Left ventricle myocardium inferior (tissue), 1 donor: ENCODE results near the gene MEOX1. TPM values are rescaled to one million over a fixed set of nuclear protein-coding genes. Genes with fewer than 3 reads are reported as not detected.

Source experiments
- DNase-seq: peaks from one replicate; pipeline ENCODE4 v3.0.0-alpha.2; 2020
- H3K27ac ChIP-seq: fragments of 200-600 bp; replicated peaks from 2 replicates; pipeline ENCODE4 v1.8.0; 2021
- H3K27me3 ChIP-seq: fragments of 200-600 bp; 2 replicates; pipeline ENCODE4 v1.8.0; 2021; ENCODE audit warnings: low read depth
- H3K36me3 ChIP-seq: fragments of 200-600 bp; 2 replicates; pipeline ENCODE4 v1.8.0; 2021
- H3K4me1 ChIP-seq: fragments of 200-600 bp; 2 replicates; pipeline ENCODE4 v1.8.0; 2021
- H3K4me3 ChIP-seq: fragments of 200-600 bp; 2 replicates; pipeline ENCODE4 v1.8.0; 2021; ENCODE audit warnings: mild to moderate bottlenecking, moderate library complexity
- H3K9me3 ChIP-seq: fragments of 200-600 bp; replicated peaks from 2 replicates; pipeline ENCODE4 v1.8.0; 2021
- CTCF ChIP-seq: fragments of 200-600 bp; IDR thresholded peaks from 2 replicates; pipeline ENCODE4 v1.8.0; 2021; ENCODE audit warnings: antibody characterized with exemption, mild to moderate bottlenecking, borderline replicate concordance
- intact Hi-C: fragments of 100-400 bp; cut with micrococcal nuclease; formaldehyde crosslinking; loops from one replicate; pipeline ENCODE4 v1.11.0; 2022
- total RNA-seq: library from RNA; stranded (reverse); fragmentation: NEBNext Ultra II Directional; extraction: Animal tissue kit (Norgen Biotek cat#: 25700); gene quantifications from one replicate; pipeline ENCODE4 v1.2.1, GENCODE V29; 2021
- donor health status: DM: no; HTN: yes; CAD: no; lungs with severe emphysema.

MEOX1 gene
- total RNA-seq, 1 donor from 2014 or later: 8.4 TPM

GRCh38 chr17:43652124-43652480 is 9.6 kb downstream of the MEOX1 start:
- no peak overlapping the region for H3K4me3 ChIP-seq
- no peaks in the 10 kb centered on the region for H3K36me3 ChIP-seq
- H3K27me3 ChIP-seq: no peaks in the 10 kb centered on the region
- no peak for TF ChIP-seq CTCF
- H3K27ac ChIP-seq: peak overlapping the region; percentile 8
- DNase-seq: no peak
- peaks cover 65% of the 10 kb centered on the region for H3K4me1 ChIP-seq
- H3K9me3 ChIP-seq: no peaks in the 10 kb centered on the region
- intact Hi-C loops: no loop called here

- no peak for DNase-seq
- intact Hi-C loops: no loop called here
- TF ChIP-seq CTCF: no peak
- H3K36me3 ChIP-seq: no peaks in the 10 kb centered on the region
- peaks cover 67% of the 10 kb centered on the region for H3K4me1 ChIP-seq
- H3K27ac ChIP-seq: peak overlapping the region; percentile 41
- H3K4me3 ChIP-seq: no peak overlapping the region
- H3K27me3 ChIP-seq: peaks cover 10% of the 10 kb centered on the region
- H3K9me3 ChIP-seq: no peaks in the 10 kb centered on the region
Observed at GRCh38 chr17:43650471-43650870, 11.3 kb downstream of the MEOX1 start.

- Histone ChIP-seq H3K4me1 (peaks cover 70% of the 10 kb centered on the region), H3K27me3 (peaks cover 22% of the 10 kb centered on the region), H3K36me3 (no peaks in the 10 kb centered on the region), H3K27ac (peak overlapping the region; percentile 93), H3K9me3 (no peaks in the 10 kb centered on the region), H3K4me3 (no peak overlapping the region)
- intact Hi-C loops: no loop called here
- no peak for TF ChIP-seq CTCF
- DNase-seq: no peak
Observed at GRCh38 chr17:43648916-43649315, 12.8 kb downstream of the MEOX1 start.

- H3K27me3 ChIP-seq: peaks cover 24% of the 10 kb centered on the region
- DNase-seq: peak; percentile 80
- H3K36me3 ChIP-seq: no peaks in the 10 kb centered on the region
- no peaks in the 10 kb centered on the region for H3K9me3 ChIP-seq
- peaks cover 71% of the 10 kb centered on the region for H3K4me1 ChIP-seq
- H3K27ac ChIP-seq: peak overlapping the region; percentile 93
- H3K4me3 ChIP-seq: peak overlapping the region; percentile 63
- no peak for TF ChIP-seq CTCF
- intact Hi-C loops: no loop called here
Observed at GRCh38 chr17:43645765-43646481, 15.8 kb downstream of the MEOX1 start.

GRCh38 chr17:43645450-43645764 is 16.3 kb downstream of the MEOX1 start:
- H3K4me1 ChIP-seq: peaks cover 71% of the 10 kb centered on the region

More at GRCh38 chr17:43645450-43645764, 16.3 kb downstream of the MEOX1 start:
- DNase-seq: no peak
- Histone ChIP-seq H3K36me3 (no peaks in the 10 kb centered on the region), H3K9me3 (no peaks in the 10 kb centered on the region), H3K4me3 (peak overlapping the region; percentile 63), H3K27me3 (peaks cover 24% of the 10 kb centered on the region), H3K27ac (peak overlapping the region; percentile 93)
- no peak for TF ChIP-seq CTCF
- intact Hi-C loops: no loop called here
